H7 (cell line): Measurements from ENCODE around the gene MSN. TPM values are rescaled to one million over a fixed set of nuclear protein-coding genes. Genes with fewer than 3 reads are reported as not detected.
"Not testable (repeated sequence)": the region's sequence is repeated elsewhere in the genome, so short reads cannot be mapped to it uniquely, and the experiment has no call there.

Experiments
- DNase-seq: peaks from one replicate; pipeline ENCODE4 v3.0.0; 2012
- H3K27me3 ChIP-seq: 2 replicates; pipeline ENCODE4 v1.6.0; 2011; ENCODE audit warnings: mild to moderate bottlenecking, low read length; ENCODE audit not compliant: control insufficient read depth, insufficient read depth
- H3K36me3 ChIP-seq: replicated peaks from 2 replicates; pipeline ENCODE4 v1.5.1; 2011; ENCODE audit warnings: low read length; ENCODE audit not compliant: control insufficient read depth, insufficient read depth
- H3K4me3 ChIP-seq: 2 replicates; pipeline ENCODE4 v1.5.1; 2011; ENCODE audit warnings: low read depth, mild to moderate bottlenecking, control low read depth, low read length, moderate library complexity; ENCODE audit not compliant: insufficient read depth
- total RNA-seq: library from RNA; depleted of rRNA; stranded (reverse); fragments of >200 nt; shearing (Covaris generic); gene quantifications from 2 replicates; pipeline ENCODE4 v1.2.3, GENCODE V29; 2014

MSN gene
- total RNA-seq, 1 experiment from 2014 or later, result 175 TPM

- H3K27me3 ChIP-seq, H3K4me3 ChIP-seq, H3K36me3 ChIP-seq, DNase-seq: not testable (repeated sequence)
These were observed 10.4 kb upstream of the MSN start for GRCh38 chrX:65657009-65657441.

DNA sequence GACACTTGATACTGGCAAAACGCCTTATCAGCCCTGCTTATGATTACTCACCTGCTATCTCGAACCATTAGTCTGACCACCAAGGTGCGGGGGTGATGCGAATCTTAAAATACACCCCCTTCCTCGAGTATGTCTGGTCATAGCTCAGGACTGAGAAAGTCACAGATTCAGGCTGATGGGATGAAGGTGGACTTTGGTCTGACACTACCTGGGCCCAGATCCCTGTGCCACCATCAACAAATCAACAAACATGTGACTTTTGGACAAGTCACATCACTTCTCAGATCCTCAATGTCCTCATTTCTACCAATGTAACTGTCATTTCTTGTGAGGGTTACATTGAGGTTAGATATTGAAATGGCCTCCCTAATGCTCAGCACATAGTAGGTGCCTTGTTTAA lies 9.8 kb upstream of the MSN start:
- Histone ChIP-seq H3K27me3 (no peaks in the 10 kb centered on the region), H3K36me3 (no peaks in the 10 kb centered on the region), H3K4me3 (no peak overlapping the region)
- DNase-seq, result no peak

DNA sequence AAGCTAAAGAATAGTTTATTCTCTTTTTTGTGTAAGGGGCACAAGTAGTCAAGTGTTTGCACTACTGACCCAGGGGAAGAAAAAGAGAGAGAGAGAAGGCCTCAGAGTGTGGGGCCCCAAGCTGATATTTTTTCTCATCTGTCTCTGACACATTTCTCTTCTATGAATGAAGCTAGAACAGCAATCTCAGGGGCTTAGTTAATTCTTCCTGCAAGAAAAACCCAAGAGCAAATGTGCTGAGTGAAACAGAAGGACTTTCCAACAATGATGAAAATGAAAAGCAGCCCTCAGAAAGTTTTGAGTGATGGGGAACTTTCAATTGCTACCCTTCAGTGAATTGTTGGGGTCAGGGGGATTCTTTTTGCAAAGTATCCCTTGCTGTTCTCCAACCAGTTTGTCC lies 9.2 kb upstream of the MSN start:
- no peak for DNase-seq
- Histone ChIP-seq H3K36me3 (no peaks in the 10 kb centered on the region), H3K27me3 (no peaks in the 10 kb centered on the region), H3K4me3 (no peak overlapping the region)

- Histone ChIP-seq H3K27me3 (no peaks in the 10 kb centered on the region), H3K4me3 (peak overlapping the region; percentile 2; the same call in 1 of the 2 replicates), H3K36me3 (no peaks in the 10 kb centered on the region)
- no peak for DNase-seq
These were observed 324 bp upstream of the MSN start for GRCh38 chrX:65667157-65667502.

GRCh38 chrX:65668377-65669310 lies 1.2 kb downstream of the MSN start:
- Histone ChIP-seq H3K4me3 (peak overlapping the region; percentile 52), H3K27me3 (no peaks in the 10 kb centered on the region), H3K36me3 (no peaks in the 10 kb centered on the region)
- DNase-seq, result peak; percentile 50

DNA sequence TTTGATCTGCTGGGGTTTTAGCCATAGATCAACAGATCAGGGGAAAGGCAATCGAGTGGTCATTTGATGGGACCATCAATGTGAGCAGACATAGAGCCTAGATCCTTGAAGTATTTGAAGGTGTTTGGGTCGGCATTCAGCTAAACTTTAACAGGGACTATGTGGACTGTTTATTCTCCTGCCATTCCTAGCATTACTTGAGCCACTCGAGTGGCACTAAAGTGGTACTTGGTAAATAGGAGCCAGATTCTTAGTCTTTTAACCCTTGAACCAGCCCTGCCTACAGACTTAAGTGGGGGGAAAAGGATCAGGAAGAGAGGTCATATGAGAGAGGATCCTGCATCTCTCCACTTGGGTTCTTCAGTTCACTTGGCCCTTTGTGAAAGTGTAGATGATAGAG lies 3.8 kb downstream of the MSN start:
- no peak overlapping the region for H3K4me3 ChIP-seq
- no peaks in the 10 kb centered on the region for H3K27me3 ChIP-seq
- no peaks in the 10 kb centered on the region for H3K36me3 ChIP-seq
- no peak for DNase-seq

- no peak for DNase-seq
- Histone ChIP-seq H3K4me3 (no peak overlapping the region), H3K36me3 (no peaks in the 10 kb centered on the region), H3K27me3 (no peaks in the 10 kb centered on the region)
These were observed 4.5 kb downstream of the MSN start for GRCh38 chrX:65671966-65672365.

DNA sequence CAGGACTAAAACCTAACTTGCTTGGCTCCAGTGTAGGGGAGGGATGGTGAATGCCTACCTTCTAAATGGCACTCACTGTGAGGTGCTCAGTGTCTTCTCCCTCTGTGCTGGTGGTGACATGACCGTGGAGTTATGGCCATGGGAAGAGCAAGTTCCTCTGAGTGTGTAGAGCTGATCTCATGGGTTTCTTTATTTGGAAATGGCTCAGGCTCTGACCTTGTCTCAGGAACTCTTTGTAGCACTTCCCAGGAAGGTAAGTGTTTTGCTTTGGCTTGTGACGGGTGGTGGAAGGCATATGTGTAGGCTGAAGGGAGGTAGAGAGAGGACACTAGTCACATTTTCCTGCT lies 6.4 kb downstream of the MSN start:
- DNase-seq, result no peak
- Histone ChIP-seq H3K27me3 (no peaks in the 10 kb centered on the region), H3K36me3 (no peaks in the 10 kb centered on the region), H3K4me3 (no peak overlapping the region)

- no peaks in the 10 kb centered on the region for H3K36me3 ChIP-seq
These were observed 6.9 kb downstream of the MSN start for GRCh38 chrX:65674204-65674893.

GRCh38 chrX:65677954-65678469 lies 10.6 kb downstream of the MSN start:
- no peak for DNase-seq
- Histone ChIP-seq H3K27me3 (no peaks in the 10 kb centered on the region), H3K4me3 (no peak overlapping the region), H3K36me3 (no peaks in the 10 kb centered on the region)

More at GRCh38 chrX:65674204-65674893, 6.9 kb downstream of the MSN start:
- H3K4me3 ChIP-seq, result no peak overlapping the region
- no peaks in the 10 kb centered on the region for H3K27me3 ChIP-seq
- no peak for DNase-seq

- no peak overlapping the region for H3K4me3 ChIP-seq
- H3K27me3 ChIP-seq, result no peaks in the 10 kb centered on the region
- DNase-seq, result no peak
- H3K36me3 ChIP-seq, result no peaks in the 10 kb centered on the region
These were observed 11.7 kb downstream of the MSN start for GRCh38 chrX:65679071-65679540.

DNA sequence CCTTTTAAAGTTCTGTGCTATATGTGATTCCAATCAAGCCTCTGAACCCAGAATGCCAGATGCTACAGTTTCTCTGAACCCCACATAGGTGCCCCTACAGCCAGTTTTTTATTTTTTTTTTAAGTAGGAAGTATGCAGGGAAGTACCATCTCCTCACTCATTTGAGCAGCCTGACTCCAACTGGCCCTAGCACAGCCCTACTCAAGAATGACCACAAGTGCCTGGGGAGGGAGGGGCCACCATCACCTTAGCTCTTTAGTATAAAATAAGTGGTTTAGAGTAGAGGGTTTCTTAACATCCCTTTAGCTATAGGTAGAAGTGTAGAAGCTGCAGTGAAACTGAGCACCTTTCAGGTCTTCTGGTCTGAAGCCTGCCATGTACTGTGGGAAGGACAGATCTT lies 14.4 kb downstream of the MSN start:
- DNase-seq, result no peak
- Histone ChIP-seq H3K27me3 (no peaks in the 10 kb centered on the region), H3K36me3 (no peaks in the 10 kb centered on the region), H3K4me3 (no peak overlapping the region)

DNA sequence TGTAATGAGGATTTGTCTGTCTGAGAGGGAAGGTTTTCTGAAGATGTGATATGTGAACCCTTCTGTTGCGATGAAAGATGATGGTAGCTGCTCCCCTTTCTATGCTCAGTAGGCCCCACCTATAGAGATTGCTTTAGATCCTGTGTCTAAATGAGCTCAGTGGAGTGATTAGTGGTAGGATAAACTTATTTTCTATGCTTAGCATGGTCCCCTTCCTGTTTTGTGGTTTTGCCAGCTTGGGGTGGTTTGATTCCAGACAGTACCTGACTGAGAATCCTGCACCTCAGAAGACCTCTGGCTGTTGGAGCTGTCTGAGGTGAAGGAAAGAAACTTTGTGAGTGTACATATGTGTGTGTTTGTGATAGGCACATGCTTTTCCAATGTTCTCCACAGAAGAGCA lies 17.7 kb downstream of the MSN start:
- H3K4me3 ChIP-seq, result no peak overlapping the region
- H3K27me3 ChIP-seq, result no peaks in the 10 kb centered on the region
- H3K36me3 ChIP-seq, result no peaks in the 10 kb centered on the region
- no peak for DNase-seq

DNA sequence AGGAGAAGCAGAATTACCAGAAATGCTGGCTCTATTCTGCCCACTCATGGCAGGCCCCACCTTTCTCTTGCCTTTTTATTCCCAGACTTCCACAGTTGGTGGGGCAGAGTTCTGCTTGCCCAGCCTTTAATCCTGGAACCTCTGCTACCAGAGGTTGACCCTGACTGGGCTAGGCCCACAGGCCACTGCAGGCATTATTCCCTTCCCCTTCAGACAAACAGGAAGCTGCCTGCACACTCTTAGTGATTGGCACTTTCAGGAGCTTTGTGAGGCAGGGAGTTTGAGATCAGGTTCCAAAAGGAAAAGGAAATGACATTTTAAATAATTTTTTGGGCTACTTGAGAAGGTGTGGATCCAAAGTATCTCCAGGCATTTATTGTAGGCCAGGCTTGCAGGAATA lies 18.8 kb downstream of the MSN start:
- H3K27me3 ChIP-seq, result no peaks in the 10 kb centered on the region
- no peak for DNase-seq
- H3K36me3 ChIP-seq, result no peaks in the 10 kb centered on the region
- H3K4me3 ChIP-seq, result no peak overlapping the region

- no peak overlapping the region for H3K4me3 ChIP-seq
- H3K27me3 ChIP-seq, result no peaks in the 10 kb centered on the region
- no peaks in the 10 kb centered on the region for H3K36me3 ChIP-seq
- no peak for DNase-seq
These were observed 19.9 kb downstream of the MSN start for GRCh38 chrX:65687367-65687766.
